Skeletal muscle satellite cell (primary cell): ENCODE measurements around the gene RAF1.
"Not testable (repeated sequence)": the region's sequence is repeated elsewhere in the genome, so short reads cannot be mapped to it uniquely, and the experiment has no call there.

ENCODE experiments used
- H3K27me3 ChIP-seq: 2 replicates; pipeline ENCODE4 v1.7.0; 2013; ENCODE audit warnings: low read length; ENCODE audit not compliant: control insufficient read depth, insufficient read depth
- H3K36me3 ChIP-seq: 2 replicates; pipeline ENCODE4 v1.7.0; 2013; ENCODE audit warnings: mild to moderate bottlenecking, control low read depth, low read length; ENCODE audit not compliant: insufficient read depth
- H3K4me1 ChIP-seq: 2 replicates; pipeline ENCODE4 v1.7.0; 2013; ENCODE audit warnings: low read length; ENCODE audit not compliant: control insufficient read depth, insufficient read depth
- H3K4me2 ChIP-seq: 2 replicates; pipeline ENCODE4 v1.7.0; 2013; ENCODE audit warnings: mild to moderate bottlenecking, low read length
- H3K4me3 ChIP-seq: 2 replicates; pipeline ENCODE4 v1.7.0; 2013; ENCODE audit warnings: low read length
- H3K9ac ChIP-seq: 2 replicates; pipeline ENCODE4 v1.7.0; 2013; ENCODE audit warnings: mild to moderate bottlenecking, low read depth, low read length, moderate library complexity
- H3K9me3 ChIP-seq: replicated peaks from 2 replicates; pipeline ENCODE4 v1.7.0; 2013; ENCODE audit warnings: mild to moderate bottlenecking, control low read depth, low read length

Gene RAF1

GRCh38 chr3:12656850-12657249 is 7.1 kb downstream of the RAF1 start:
- H3K9me3 ChIP-seq: no peaks in the 10 kb centered on the region
- peaks cover 53% of the 10 kb centered on the region for H3K4me1 ChIP-seq

GRCh38 chr3:12656193-12656592 is 7.7 kb downstream of the RAF1 start:
- Histone ChIP-seq H3K36me3 (no peaks in the 10 kb centered on the region), H3K4me2 (no peak overlapping the region), H3K9ac (no peak overlapping the region), H3K4me1 (peaks cover 49% of the 10 kb centered on the region), H3K9me3 (no peaks in the 10 kb centered on the region), H3K4me3 (no peak overlapping the region), H3K27me3 (no peaks in the 10 kb centered on the region)

More at GRCh38 chr3:12656850-12657249, 7.1 kb downstream of the RAF1 start:
- H3K4me3 ChIP-seq: no peak overlapping the region
- H3K9ac ChIP-seq: no peak overlapping the region
- H3K36me3 ChIP-seq: no peaks in the 10 kb centered on the region
- H3K27me3 ChIP-seq: no peaks in the 10 kb centered on the region
- H3K4me2 ChIP-seq: no peak overlapping the region

- Histone ChIP-seq H3K9me3 (no peaks in the 10 kb centered on the region), H3K4me2 (no peak overlapping the region), H3K4me3 (no peak overlapping the region), H3K4me1 (peaks cover 45% of the 10 kb centered on the region), H3K9ac (no peak overlapping the region), H3K27me3 (no peaks in the 10 kb centered on the region), H3K36me3 (no peaks in the 10 kb centered on the region)
These were observed 8.2 kb downstream of the RAF1 start for GRCh38 chr3:12655701-12656100.

- H3K9ac ChIP-seq: no peak overlapping the region
These were observed 10.2 kb downstream of the RAF1 start for GRCh38 chr3:12653747-12654146.

GRCh38 chr3:12648384-12648959 is 15.4 kb downstream of the RAF1 start:
- Histone ChIP-seq H3K4me1 (peaks cover 42% of the 10 kb centered on the region), H3K36me3 (no peaks in the 10 kb centered on the region), H3K9me3 (no peaks in the 10 kb centered on the region), H3K4me2 (peak overlapping the region; percentile 44), H3K27me3 (no peaks in the 10 kb centered on the region), H3K9ac (peak overlapping the region; percentile 43), H3K4me3 (no peak overlapping the region)

More at GRCh38 chr3:12653747-12654146, 10.2 kb downstream of the RAF1 start:
- Histone ChIP-seq H3K4me3 (no peak overlapping the region), H3K9me3 (no peaks in the 10 kb centered on the region), H3K4me1 (peaks cover 25% of the 10 kb centered on the region), H3K36me3 (no peaks in the 10 kb centered on the region), H3K27me3 (no peaks in the 10 kb centered on the region), H3K4me2 (no peak overlapping the region)

GRCh38 chr3:12644331-12644937 is 19.5 kb downstream of the RAF1 start:
- no peaks in the 10 kb centered on the region for H3K27me3 ChIP-seq
- peak overlapping the region; percentile 59 for H3K9ac ChIP-seq
- H3K4me3 ChIP-seq: peak overlapping the region; percentile 24
- peak overlapping the region; percentile 58 for H3K4me2 ChIP-seq
- H3K4me1 ChIP-seq: peaks cover 52% of the 10 kb centered on the region
- no peaks in the 10 kb centered on the region for H3K36me3 ChIP-seq
- no peaks in the 10 kb centered on the region for H3K9me3 ChIP-seq

GRCh38 chr3:12643724-12644123 is 20.2 kb downstream of the RAF1 start:
- H3K4me2 ChIP-seq: peak overlapping the region; percentile 58
- H3K27me3 ChIP-seq: no peaks in the 10 kb centered on the region
- peak overlapping the region; percentile 24 for H3K4me3 ChIP-seq
- peaks cover 52% of the 10 kb centered on the region for H3K4me1 ChIP-seq
- H3K36me3 ChIP-seq: no peaks in the 10 kb centered on the region
- peak overlapping the region; percentile 59 for H3K9ac ChIP-seq
- no peaks in the 10 kb centered on the region for H3K9me3 ChIP-seq

- H3K9me3 ChIP-seq: no peaks in the 10 kb centered on the region
- H3K4me2 ChIP-seq: peak overlapping the region; percentile 47
- peak overlapping the region; percentile 53 for H3K9ac ChIP-seq
- peaks cover 47% of the 10 kb centered on the region for H3K4me1 ChIP-seq
- no peaks in the 10 kb centered on the region for H3K27me3 ChIP-seq
- no peaks in the 10 kb centered on the region for H3K36me3 ChIP-seq
- no peak overlapping the region for H3K4me3 ChIP-seq
These were observed 20.9 kb downstream of the RAF1 start for GRCh38 chr3:12643010-12643380.

GRCh38 chr3:12640853-12641252 is 23.1 kb downstream of the RAF1 start:
- H3K27me3 ChIP-seq, H3K4me3 ChIP-seq, H3K9me3 ChIP-seq, H3K9ac ChIP-seq, H3K36me3 ChIP-seq, H3K4me2 ChIP-seq: not testable (repeated sequence)
- peaks cover 43% of the 10 kb centered on the region for H3K4me1 ChIP-seq

- Histone ChIP-seq H3K4me3 (no peak overlapping the region), H3K36me3 (peaks cover 5% of the 10 kb centered on the region), H3K9me3 (no peaks in the 10 kb centered on the region), H3K27me3 (no peaks in the 10 kb centered on the region), H3K4me2 (no peak overlapping the region), H3K9ac (no peak overlapping the region), H3K4me1 (peaks cover 15% of the 10 kb centered on the region)
These were observed 25.8 kb downstream of the RAF1 start for GRCh38 chr3:12638105-12638504.

GRCh38 chr3:12633108-12633507 is 30.8 kb downstream of the RAF1 start:
- H3K4me3 ChIP-seq: no peak overlapping the region
- no peak overlapping the region for H3K9ac ChIP-seq
- no peaks in the 10 kb centered on the region for H3K9me3 ChIP-seq

GRCh38 chr3:12632523-12632922 is 31.4 kb downstream of the RAF1 start:
- Histone ChIP-seq H3K4me1 (peaks cover 14% of the 10 kb centered on the region), H3K4me3 (no peak overlapping the region), H3K27me3 (no peaks in the 10 kb centered on the region), H3K36me3 (peaks cover 5% of the 10 kb centered on the region), H3K9me3 (no peaks in the 10 kb centered on the region), H3K4me2 (no peak overlapping the region), H3K9ac (no peak overlapping the region)

More at GRCh38 chr3:12633108-12633507, 30.8 kb downstream of the RAF1 start:
- Histone ChIP-seq H3K27me3 (no peaks in the 10 kb centered on the region), H3K4me1 (peaks cover 19% of the 10 kb centered on the region), H3K4me2 (no peak overlapping the region), H3K36me3 (peaks cover 5% of the 10 kb centered on the region)
